ENCODE results near the gene HOXB9.

HOXB9 gene

GRCh38 chr17:48578616-48579470, 47.3 kb downstream of the HOXB9 start:
- DNase-seq: no peak

GRCh38 chr17:48577946-48578615, 48.1 kb downstream of the HOXB9 start, which contains the start of gene HOXB4:
Gene HOXB4, minus strand, starts transcription at chr17:48578350. Its CDS starts 31 bp downstream, at chr17:48578319.
- DNase-seq: peak; percentile 81

GRCh38 chr17:48577330-48577945, 48.7 kb downstream of the HOXB9 start:
- no peak for DNase-seq

GRCh38 chr17:48576479-48577309, 49.5 kb downstream of the HOXB9 start:
- DNase-seq: no peak

GRCh38 chr17:48575673-48576478, 50.3 kb downstream of the HOXB9 start:
- DNase-seq: no peak

GRCh38 chr17:48575066-48575582, 51.0 kb downstream of the HOXB9 start:
- DNase-seq: no peak

GRCh38 chr17:48574505-48575065, 51.6 kb downstream of the HOXB9 start:
- no peak for DNase-seq

GRCh38 chr17:48571826-48572417, 54.2 kb downstream of the HOXB9 start:
- no peak for DNase-seq

All from right hindlimb (tissue), 1 donor.